ENCODE data around the gene VPS8.

Gene VPS8

GRCh38 chr3:184796551-184796950 lies 15.4 kb upstream of the VPS8 start:
- Histone ChIP-seq H3K9me3 (ENCODE audit: control insufficient read depth, insufficient read depth, low read depth, low read length) (no peaks in the 10 kb centered on the region), H3K4me1 (ENCODE audit: control insufficient read depth, insufficient read depth, low read length) (no peaks in the 10 kb centered on the region), H3K4me3 (ENCODE audit: low read depth, low read length) (no peak overlapping the region), H3K36me3 (ENCODE audit: control insufficient read depth in 2 of 2, insufficient read depth in 1 of 2, low read length in 2 of 2) (no peaks in the 10 kb centered on the region), H3K27ac (ENCODE audit: extremely low read depth, low read depth, low read length) (no peak overlapping the region)
- ChIA-PET POLR2A (no interaction called here), CTCF (no interaction called here)
- TF ChIP-seq PRDM1 (tag by site-specific recombination; IDR thresholded peaks at IDR 0.05) (0 out of 2 replicates have a peak, but pooled peaks have one; percentile 28), ZNF2 (tag by site-specific recombination; IDR thresholded peaks at IDR 0.05) (no peak)

GRCh38 chr3:184796954-184797353 lies 15.0 kb upstream of the VPS8 start:
- CTCF ChIA-PET, result interaction anchor here (1.0 kb wide), 1 partner anchor 236 kb away, joined by 4 read pairs; no protein-coding TSS in a partner anchor
- Histone ChIP-seq H3K36me3 (ENCODE audit: control insufficient read depth in 2 of 2, insufficient read depth in 1 of 2, low read length in 2 of 2) (no peaks in the 10 kb centered on the region), H3K9me3 (ENCODE audit: control insufficient read depth, insufficient read depth, low read depth, low read length) (no peaks in the 10 kb centered on the region), H3K4me3 (ENCODE audit: low read depth, low read length) (no peak overlapping the region), H3K4me1 (ENCODE audit: control insufficient read depth, insufficient read depth, low read length) (no peaks in the 10 kb centered on the region), H3K27ac (ENCODE audit: extremely low read depth, low read depth, low read length) (no peak overlapping the region)
- POLR2A ChIA-PET, result no interaction called here
- TF ChIP-seq ZBTB48 (tag by site-specific recombination; IDR thresholded peaks at IDR 0.05), result no peak
- no peak for TF ChIP-seq ZNF280C (tag by site-specific recombination; IDR thresholded peaks at IDR 0.05)
- no peak for TF ChIP-seq SP2 (tag by site-specific recombination; IDR thresholded peaks at IDR 0.05)
- no peak for TF ChIP-seq ZNF292 (tag by site-specific recombination; IDR thresholded peaks at IDR 0.05; ENCODE audit: borderline replicate concordance, low read depth)
- no peak for TF ChIP-seq ZNF48 (tag by site-specific recombination; IDR thresholded peaks at IDR 0.05)
- no peak for TF ChIP-seq ZNF311 (tag by site-specific recombination; IDR thresholded peaks at IDR 0.05; ENCODE audit: borderline replicate concordance)
- TF ChIP-seq REST (tag by site-specific recombination; IDR thresholded peaks at IDR 0.05), result no peak
- TF ChIP-seq PATZ1 (tag by site-specific recombination; IDR thresholded peaks at IDR 0.05), result no peak
- no peak for TF ChIP-seq ZBTB6 (tag by site-specific recombination; IDR thresholded peaks at IDR 0.05)
- no peak for TF ChIP-seq PRDM2 (tag by site-specific recombination; IDR thresholded peaks at IDR 0.05; ENCODE audit: borderline replicate concordance)
- TF ChIP-seq ZSCAN23 (tag by site-specific recombination; IDR thresholded peaks at IDR 0.05), result no peak
- no peak for TF ChIP-seq ZBTB11 (tag by site-specific recombination; conservative IDR thresholded peaks at IDR 0.05; ENCODE audit: low read depth)
- no peak for TF ChIP-seq SCRT2 (tag by site-specific recombination; IDR thresholded peaks at IDR 0.05)
- TF ChIP-seq ZNF701 (tag by site-specific recombination; IDR thresholded peaks at IDR 0.05), result no peak

Data from HEK293 (cell line).